HepG2 (cell line): ENCODE data around the gene OBSL1. TPM values are rescaled to one million over a fixed set of nuclear protein-coding genes. Genes with fewer than 3 reads are reported as not detected.

Experiments used
- ARHGAP35 ChIP-seq: sonication (generic); formaldehyde crosslinking; IDR thresholded peaks from 2 replicates; pipeline ENCODE4 v1.9.0; 2022; ENCODE audit warnings: mild to moderate bottlenecking, inconsistent platforms, moderate library complexity, missing genetic modification reagents, borderline replicate concordance
- FOXK2 ChIP-seq: fragments of 450-650 bp; IDR thresholded peaks from 2 replicates; pipeline ENCODE4 v1.6.1; 2016
- KDM2A ChIP-seq: sonication (generic); formaldehyde crosslinking; IDR thresholded peaks from 2 replicates; pipeline ENCODE4 v1.4.0; 2020; ENCODE audit warnings: low read depth, missing genetic modification reagents, borderline replicate concordance
- NR2C2 ChIP-seq: sonication (generic); formaldehyde crosslinking; IDR thresholded peaks from 2 replicates; pipeline ENCODE4 v1.4.0; 2020; ENCODE audit warnings: missing genetic modification reagents, mild to moderate bottlenecking, moderate library complexity, borderline replicate concordance
- RORA ChIP-seq: sonication (generic); formaldehyde crosslinking; IDR thresholded peaks from 2 replicates; pipeline ENCODE4 v1.5.0; 2020; ENCODE audit warnings: mild to moderate bottlenecking, missing genetic modification reagents, moderate library complexity
- SCMH1 ChIP-seq: sonication (generic); formaldehyde crosslinking; IDR thresholded peaks from 2 replicates; pipeline ENCODE4 v1.9.0; 2021; ENCODE audit warnings: missing genetic modification reagents, mild to moderate bottlenecking, borderline replicate concordance
- SP1 ChIP-seq, 2 experiments: fragments of 450-650 bp in 1 of 2; sonication (generic) in 1 of 2; formaldehyde crosslinking in 1 of 2; IDR thresholded peaks; 2 replicates each; pipeline versions ENCODE4 v1.4.0 to v1.6.1; 2016 to 2020; ENCODE audit warnings: missing genetic modification reagents in 1 of 2
- TEAD3 ChIP-seq: optimal IDR thresholded peaks from 2 replicates; pipeline ENCODE3; 2016; ENCODE audit warnings: borderline replicate concordance
- XRCC5 ChIP-seq: fragments of 200-400 bp; formaldehyde crosslinking; optimal IDR thresholded peaks from 2 replicates; pipeline ENCODE3; 2017; ENCODE audit warnings: mild to moderate bottlenecking, low read length
- ZNF343 ChIP-seq: sonication (generic); formaldehyde crosslinking; IDR thresholded peaks from 2 replicates; pipeline ENCODE4 v1.4.0; 2020; ENCODE audit warnings: mild to moderate bottlenecking, missing genetic modification reagents
- ZNF556 ChIP-seq: sonication (generic); formaldehyde crosslinking; IDR thresholded peaks from 2 replicates; pipeline ENCODE4 v1.4.0; 2020; ENCODE audit warnings: mild to moderate bottlenecking, missing genetic modification reagents, borderline replicate concordance
- ZNF768 ChIP-seq: sonication (generic); formaldehyde crosslinking; IDR thresholded peaks from 2 replicates; pipeline ENCODE4 v1.4.0; 2020; ENCODE audit warnings: missing genetic modification reagents
- ZNF777 ChIP-seq: sonication (generic); formaldehyde crosslinking; IDR thresholded peaks from 2 replicates; pipeline ENCODE4 v1.4.0; 2020; ENCODE audit warnings: missing genetic modification reagents
- ZSCAN22 ChIP-seq: sonication (generic); formaldehyde crosslinking; IDR thresholded peaks from 2 replicates; pipeline ENCODE4 v1.4.0; 2020; ENCODE audit warnings: mild to moderate bottlenecking, missing genetic modification reagents
- polyA plus RNA-seq, 8 experiments: library from polyadenylated mRNA; depleted of rRNA in 3 of 8; stranded (reverse) in 7 of 8; unstranded in 1 of 8; fragments of >200 nt; fragmentation: Illumina TruSeq in 4 of 8; extraction: Trizol in 4 of 8; gene quantifications; 2 replicates each; pipeline versions ENCODE4 v1.2.1 to v1.2.3, GENCODE V29; 2011 to 2016; ENCODE audit warnings: low read depth in 4 of 8, missing spikeins in 1 of 8, mixed read lengths in 1 of 8; ENCODE audit not compliant: insufficient read depth in 1 of 8
- total RNA-seq, 5 experiments: library from RNA; depleted of rRNA; stranded (reverse); fragments of >200 nt; fragmentation: Illumina TruSeq; extraction: Trizol; gene quantifications; 2 replicates each; pipeline ENCODE4 v1.2.3, GENCODE V29; 2016; ENCODE audit warnings: low read depth in 1 of 5
- TF ChIP-seq, protein P1 (sequence below): sonication (generic); formaldehyde crosslinking; IDR thresholded peaks from 2 replicates; pipeline ENCODE4 v1.5.1; 2020; ENCODE audit warnings: mild to moderate bottlenecking, missing genetic modification reagents, moderate library complexity
- TF ChIP-seq, protein P2 (sequence below): sonication (generic); formaldehyde crosslinking; IDR thresholded peaks from 2 replicates; pipeline ENCODE4 v1.5.1; 2020; ENCODE audit warnings: missing genetic modification reagents, mild to moderate bottlenecking, borderline replicate concordance
- TF ChIP-seq, protein P3 (sequence below): sonication (generic); formaldehyde crosslinking; IDR thresholded peaks from 2 replicates; pipeline ENCODE4 v1.4.0; 2020; ENCODE audit warnings: missing genetic modification reagents
- TF ChIP-seq, protein P4 (sequence below): sonication (generic); IDR thresholded peaks from 2 replicates; pipeline ENCODE4 v1.6.1; 2016; ENCODE audit warnings: low read depth, borderline replicate concordance

Gene OBSL1
- total and polyA plus RNA-seq, 2 of the 13 experiments (the other 11 are each of a cell fraction or from before 2014, with no cell fraction given), result 86.7 to 218 TPM

DNA sequence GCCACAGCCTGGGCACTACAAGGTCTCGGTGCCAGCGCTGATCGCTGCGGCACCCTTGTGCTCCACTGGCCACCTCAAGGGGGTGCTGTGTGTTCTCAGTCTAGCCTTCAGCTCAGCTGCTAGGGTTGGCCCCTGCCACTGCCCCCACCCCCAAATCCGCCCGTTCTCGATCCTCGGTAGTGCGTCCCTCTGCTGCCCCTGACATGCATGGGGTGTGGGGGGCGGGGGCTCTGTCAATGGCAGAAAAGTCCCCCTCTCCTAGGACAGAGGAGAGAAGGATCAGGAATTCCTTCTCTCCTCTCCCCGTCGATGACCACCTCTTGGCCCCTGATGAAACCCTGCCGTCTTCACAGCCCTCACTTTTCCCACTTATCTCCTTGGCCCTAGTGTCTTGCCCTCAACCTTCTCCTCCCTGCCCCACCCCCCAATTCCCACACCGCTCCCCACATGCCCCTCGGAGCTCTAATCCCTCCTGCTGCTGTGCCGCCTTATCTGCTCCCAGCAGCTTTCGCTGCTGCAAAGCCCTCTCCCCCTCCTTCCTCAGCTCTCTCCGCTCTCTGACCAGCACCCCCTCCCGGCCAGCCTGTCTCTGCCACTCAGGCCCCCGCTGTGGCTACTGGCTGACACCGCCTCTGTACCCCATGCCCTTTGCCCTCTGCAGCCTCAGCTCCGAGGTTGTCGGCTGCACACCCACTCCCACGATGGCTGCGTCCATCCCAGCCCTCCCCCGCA lies 61.4 kb downstream of the OBSL1 start (continued):
- TF ChIP-seq, protein P1, sequence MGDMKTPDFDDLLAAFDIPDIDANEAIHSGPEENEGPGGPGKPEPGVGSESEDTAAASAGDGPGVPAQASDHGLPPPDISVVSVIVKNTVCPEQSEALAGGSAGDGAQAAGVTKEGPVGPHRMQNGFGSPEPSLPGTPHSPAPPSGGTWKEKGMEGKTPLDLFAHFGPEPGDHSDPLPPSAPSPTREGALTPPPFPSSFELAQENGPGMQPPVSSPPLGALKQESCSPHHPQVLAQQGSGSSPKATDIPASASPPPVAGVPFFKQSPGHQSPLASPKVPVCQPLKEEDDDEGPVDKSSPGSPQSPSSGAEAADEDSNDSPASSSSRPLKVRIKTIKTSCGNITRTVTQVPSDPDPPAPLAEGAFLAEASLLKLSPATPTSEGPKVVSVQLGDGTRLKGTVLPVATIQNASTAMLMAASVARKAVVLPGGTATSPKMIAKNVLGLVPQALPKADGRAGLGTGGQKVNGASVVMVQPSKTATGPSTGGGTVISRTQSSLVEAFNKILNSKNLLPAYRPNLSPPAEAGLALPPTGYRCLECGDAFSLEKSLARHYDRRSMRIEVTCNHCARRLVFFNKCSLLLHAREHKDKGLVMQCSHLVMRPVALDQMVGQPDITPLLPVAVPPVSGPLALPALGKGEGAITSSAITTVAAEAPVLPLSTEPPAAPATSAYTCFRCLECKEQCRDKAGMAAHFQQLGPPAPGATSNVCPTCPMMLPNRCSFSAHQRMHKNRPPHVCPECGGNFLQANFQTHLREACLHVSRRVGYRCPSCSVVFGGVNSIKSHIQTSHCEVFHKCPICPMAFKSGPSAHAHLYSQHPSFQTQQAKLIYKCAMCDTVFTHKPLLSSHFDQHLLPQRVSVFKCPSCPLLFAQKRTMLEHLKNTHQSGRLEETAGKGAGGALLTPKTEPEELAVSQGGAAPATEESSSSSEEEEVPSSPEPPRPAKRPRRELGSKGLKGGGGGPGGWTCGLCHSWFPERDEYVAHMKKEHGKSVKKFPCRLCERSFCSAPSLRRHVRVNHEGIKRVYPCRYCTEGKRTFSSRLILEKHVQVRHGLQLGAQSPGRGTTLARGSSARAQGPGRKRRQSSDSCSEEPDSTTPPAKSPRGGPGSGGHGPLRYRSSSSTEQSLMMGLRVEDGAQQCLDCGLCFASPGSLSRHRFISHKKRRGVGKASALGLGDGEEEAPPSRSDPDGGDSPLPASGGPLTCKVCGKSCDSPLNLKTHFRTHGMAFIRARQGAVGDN, result peak; percentile 70; the same call in 1 of the 2 replicates
- TF ChIP-seq ARHGAP35 (CRISPR knock-in tag) (no peak), XRCC5 (peak; percentile 91), TEAD3 (CRISPR knock-in tag) (peak; percentile 36), RORA (no peak), ZSCAN22 (CRISPR knock-in tag) (no peak), SCMH1 (CRISPR knock-in tag) (no peak), ZNF768 (CRISPR knock-in tag) (no peak), ZNF556 (peak; percentile 18; the same call in 1 of the 2 replicates), ZNF777 (CRISPR knock-in tag) (peak; percentile 90), SP1 (IDR thresholded peaks at IDR 0.05) (no peak), SP1 (CRISPR knock-in tag; IDR thresholded peaks at IDR 0.05) (no peak), ZNF343 (CRISPR knock-in tag) (no peak), NR2C2 (CRISPR knock-in tag) (peak; percentile 77), FOXK2 (no peak; the same call in 1 of the 2 replicates), KDM2A (CRISPR knock-in tag) (peak; percentile 67)
- TF ChIP-seq, protein P2, sequence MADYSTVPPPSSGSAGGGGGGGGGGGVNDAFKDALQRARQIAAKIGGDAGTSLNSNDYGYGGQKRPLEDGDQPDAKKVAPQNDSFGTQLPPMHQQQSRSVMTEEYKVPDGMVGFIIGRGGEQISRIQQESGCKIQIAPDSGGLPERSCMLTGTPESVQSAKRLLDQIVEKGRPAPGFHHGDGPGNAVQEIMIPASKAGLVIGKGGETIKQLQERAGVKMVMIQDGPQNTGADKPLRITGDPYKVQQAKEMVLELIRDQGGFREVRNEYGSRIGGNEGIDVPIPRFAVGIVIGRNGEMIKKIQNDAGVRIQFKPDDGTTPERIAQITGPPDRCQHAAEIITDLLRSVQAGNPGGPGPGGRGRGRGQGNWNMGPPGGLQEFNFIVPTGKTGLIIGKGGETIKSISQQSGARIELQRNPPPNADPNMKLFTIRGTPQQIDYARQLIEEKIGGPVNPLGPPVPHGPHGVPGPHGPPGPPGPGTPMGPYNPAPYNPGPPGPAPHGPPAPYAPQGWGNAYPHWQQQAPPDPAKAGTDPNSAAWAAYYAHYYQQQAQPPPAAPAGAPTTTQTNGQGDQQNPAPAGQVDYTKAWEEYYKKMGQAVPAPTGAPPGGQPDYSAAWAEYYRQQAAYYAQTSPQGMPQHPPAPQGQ (CRISPR knock-in tag), result no peak
- TF ChIP-seq, protein P3, sequence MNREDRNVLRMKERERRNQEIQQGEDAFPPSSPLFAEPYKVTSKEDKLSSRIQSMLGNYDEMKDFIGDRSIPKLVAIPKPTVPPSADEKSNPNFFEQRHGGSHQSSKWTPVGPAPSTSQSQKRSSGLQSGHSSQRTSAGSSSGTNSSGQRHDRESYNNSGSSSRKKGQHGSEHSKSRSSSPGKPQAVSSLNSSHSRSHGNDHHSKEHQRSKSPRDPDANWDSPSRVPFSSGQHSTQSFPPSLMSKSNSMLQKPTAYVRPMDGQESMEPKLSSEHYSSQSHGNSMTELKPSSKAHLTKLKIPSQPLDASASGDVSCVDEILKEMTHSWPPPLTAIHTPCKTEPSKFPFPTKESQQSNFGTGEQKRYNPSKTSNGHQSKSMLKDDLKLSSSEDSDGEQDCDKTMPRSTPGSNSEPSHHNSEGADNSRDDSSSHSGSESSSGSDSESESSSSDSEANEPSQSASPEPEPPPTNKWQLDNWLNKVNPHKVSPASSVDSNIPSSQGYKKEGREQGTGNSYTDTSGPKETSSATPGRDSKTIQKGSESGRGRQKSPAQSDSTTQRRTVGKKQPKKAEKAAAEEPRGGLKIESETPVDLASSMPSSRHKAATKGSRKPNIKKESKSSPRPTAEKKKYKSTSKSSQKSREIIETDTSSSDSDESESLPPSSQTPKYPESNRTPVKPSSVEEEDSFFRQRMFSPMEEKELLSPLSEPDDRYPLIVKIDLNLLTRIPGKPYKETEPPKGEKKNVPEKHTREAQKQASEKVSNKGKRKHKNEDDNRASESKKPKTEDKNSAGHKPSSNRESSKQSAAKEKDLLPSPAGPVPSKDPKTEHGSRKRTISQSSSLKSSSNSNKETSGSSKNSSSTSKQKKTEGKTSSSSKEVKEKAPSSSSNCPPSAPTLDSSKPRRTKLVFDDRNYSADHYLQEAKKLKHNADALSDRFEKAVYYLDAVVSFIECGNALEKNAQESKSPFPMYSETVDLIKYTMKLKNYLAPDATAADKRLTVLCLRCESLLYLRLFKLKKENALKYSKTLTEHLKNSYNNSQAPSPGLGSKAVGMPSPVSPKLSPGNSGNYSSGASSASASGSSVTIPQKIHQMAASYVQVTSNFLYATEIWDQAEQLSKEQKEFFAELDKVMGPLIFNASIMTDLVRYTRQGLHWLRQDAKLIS (CRISPR knock-in tag), result no peak
- TF ChIP-seq, protein P4, sequence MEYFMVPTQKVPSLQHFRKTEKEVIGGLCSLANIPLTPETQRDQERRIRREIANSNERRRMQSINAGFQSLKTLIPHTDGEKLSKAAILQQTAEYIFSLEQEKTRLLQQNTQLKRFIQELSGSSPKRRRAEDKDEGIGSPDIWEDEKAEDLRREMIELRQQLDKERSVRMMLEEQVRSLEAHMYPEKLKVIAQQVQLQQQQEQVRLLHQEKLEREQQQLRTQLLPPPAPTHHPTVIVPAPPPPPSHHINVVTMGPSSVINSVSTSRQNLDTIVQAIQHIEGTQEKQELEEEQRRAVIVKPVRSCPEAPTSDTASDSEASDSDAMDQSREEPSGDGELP, result peak; percentile 83
